HUES48 (cell line): Measurements from ENCODE around the gene UVRAG.

ENCODE experiments used
- H3K27ac ChIP-seq: one replicate; pipeline ENCODE4 v1.7.0; 2013; ENCODE audit warnings: low read depth, low read length, inconsistent platforms
- H3K27me3 ChIP-seq: 2 replicates; pipeline ENCODE4 v1.6.1; 2013; ENCODE audit warnings: mild to moderate bottlenecking, low read length; ENCODE audit not compliant: control insufficient read depth, insufficient read depth
- H3K36me3 ChIP-seq: 2 replicates; pipeline ENCODE4 v1.6.1; 2013; ENCODE audit warnings: low read length; ENCODE audit not compliant: control insufficient read depth, insufficient read depth
- H3K4me1 ChIP-seq: 2 replicates; pipeline ENCODE4 v1.6.1; 2013; ENCODE audit warnings: mild to moderate bottlenecking, low read length; ENCODE audit not compliant: control insufficient read depth, insufficient read depth
- H3K4me3 ChIP-seq: 2 replicates; pipeline ENCODE4 v1.5.1; 2013; ENCODE audit warnings: mild to moderate bottlenecking, low read depth, low read length
- H3K9ac ChIP-seq: 2 replicates; pipeline ENCODE4 v1.6.1; 2013; ENCODE audit warnings: mild to moderate bottlenecking, low read depth, low read length, moderate library complexity
- H3K9me3 ChIP-seq: 2 replicates; pipeline ENCODE4 v1.6.1; 2013; ENCODE audit warnings: low read length; ENCODE audit not compliant: control insufficient read depth, insufficient read depth

UVRAG gene

GRCh38 chr11:76115555-76115954 lies 300.5 kb downstream of the UVRAG start:
- Histone ChIP-seq H3K9ac (no peak overlapping the region), H3K27me3 (no peaks in the 10 kb centered on the region), H3K9me3 (no peaks in the 10 kb centered on the region), H3K27ac (no peak overlapping the region), H3K36me3 (no peaks in the 10 kb centered on the region), H3K4me1 (peaks cover 14% of the 10 kb centered on the region), H3K4me3 (no peak overlapping the region)

GRCh38 chr11:76119032-76119431 lies 304.0 kb downstream of the UVRAG start:
- no peaks in the 10 kb centered on the region for H3K36me3 ChIP-seq
- H3K4me1 ChIP-seq: peaks cover 36% of the 10 kb centered on the region
- H3K9ac ChIP-seq: no peak overlapping the region
- H3K27me3 ChIP-seq: no peaks in the 10 kb centered on the region
- no peak overlapping the region for H3K27ac ChIP-seq
- no peak overlapping the region for H3K4me3 ChIP-seq
- no peaks in the 10 kb centered on the region for H3K9me3 ChIP-seq

- H3K36me3 ChIP-seq: no peaks in the 10 kb centered on the region
- H3K9ac ChIP-seq: no peak overlapping the region
- no peaks in the 10 kb centered on the region for H3K27me3 ChIP-seq
These were observed 304.8 kb downstream of the UVRAG start for GRCh38 chr11:76119779-76120178.

GRCh38 chr11:76120513-76121101 lies 305.6 kb downstream of the UVRAG start:
- Histone ChIP-seq H3K4me3 (no peak overlapping the region; the same call in 1 of the 2 replicates), H3K36me3 (no peaks in the 10 kb centered on the region), H3K27me3 (no peaks in the 10 kb centered on the region), H3K9ac (no peak overlapping the region), H3K27ac (peak overlapping the region; percentile 74), H3K4me1 (peaks cover 36% of the 10 kb centered on the region), H3K9me3 (no peaks in the 10 kb centered on the region)

More at GRCh38 chr11:76119779-76120178, 304.8 kb downstream of the UVRAG start:
- Histone ChIP-seq H3K27ac (no peak overlapping the region), H3K4me3 (no peak overlapping the region), H3K4me1 (peaks cover 36% of the 10 kb centered on the region), H3K9me3 (no peaks in the 10 kb centered on the region)

GRCh38 chr11:76123248-76123647 lies 308.2 kb downstream of the UVRAG start:
- Histone ChIP-seq H3K36me3 (no peaks in the 10 kb centered on the region), H3K9ac (no peak overlapping the region), H3K4me1 (peaks cover 36% of the 10 kb centered on the region), H3K4me3 (no peak overlapping the region), H3K27me3 (no peaks in the 10 kb centered on the region), H3K27ac (no peak overlapping the region), H3K9me3 (no peaks in the 10 kb centered on the region)

GRCh38 chr11:76124905-76125770 lies 310.1 kb downstream of the UVRAG start:
- H3K9me3 ChIP-seq: no peaks in the 10 kb centered on the region
- no peak overlapping the region for H3K9ac ChIP-seq
- H3K4me1 ChIP-seq: peaks cover 27% of the 10 kb centered on the region
- no peaks in the 10 kb centered on the region for H3K36me3 ChIP-seq
- H3K4me3 ChIP-seq: no peak overlapping the region
- no peak overlapping the region for H3K27ac ChIP-seq
- H3K27me3 ChIP-seq: no peaks in the 10 kb centered on the region

GRCh38 chr11:76129729-76130128 lies 314.7 kb downstream of the UVRAG start:
- H3K36me3 ChIP-seq: no peaks in the 10 kb centered on the region

GRCh38 chr11:76131142-76131541 lies 316.1 kb downstream of the UVRAG start:
- no peak overlapping the region for H3K9ac ChIP-seq
- no peaks in the 10 kb centered on the region for H3K4me1 ChIP-seq
- no peak overlapping the region for H3K4me3 ChIP-seq
- H3K27ac ChIP-seq: no peak overlapping the region
- no peaks in the 10 kb centered on the region for H3K27me3 ChIP-seq
- no peaks in the 10 kb centered on the region for H3K36me3 ChIP-seq
- H3K9me3 ChIP-seq: no peaks in the 10 kb centered on the region

More at GRCh38 chr11:76129729-76130128, 314.7 kb downstream of the UVRAG start:
- no peaks in the 10 kb centered on the region for H3K9me3 ChIP-seq
- no peak overlapping the region for H3K4me3 ChIP-seq
- H3K9ac ChIP-seq: no peak overlapping the region
- H3K27me3 ChIP-seq: no peaks in the 10 kb centered on the region
- H3K27ac ChIP-seq: no peak overlapping the region
- H3K4me1 ChIP-seq: no peaks in the 10 kb centered on the region

GRCh38 chr11:76131671-76132631 lies 316.9 kb downstream of the UVRAG start:
- H3K36me3 ChIP-seq: no peaks in the 10 kb centered on the region
- H3K27ac ChIP-seq: no peak overlapping the region
- H3K27me3 ChIP-seq: no peaks in the 10 kb centered on the region
- no peak overlapping the region for H3K4me3 ChIP-seq
- no peaks in the 10 kb centered on the region for H3K4me1 ChIP-seq
- H3K9me3 ChIP-seq: no peaks in the 10 kb centered on the region
- H3K9ac ChIP-seq: no peak overlapping the region

- no peaks in the 10 kb centered on the region for H3K27me3 ChIP-seq
- H3K9ac ChIP-seq: no peak overlapping the region
- no peak overlapping the region for H3K4me3 ChIP-seq
- H3K27ac ChIP-seq: no peak overlapping the region
- no peaks in the 10 kb centered on the region for H3K9me3 ChIP-seq
- no peaks in the 10 kb centered on the region for H3K4me1 ChIP-seq
- no peaks in the 10 kb centered on the region for H3K36me3 ChIP-seq
These were observed 319.2 kb downstream of the UVRAG start for GRCh38 chr11:76134239-76134638.
